Stimulated activated naive B cell treated with anti-CD40 and anti-IgM and Interleukin-4, amounts not matched to agents 10 μg/mL and 1 μg/mL and 100 μg/mL, for 72 hours (primary cell): ENCODE data around the gene HSPA1B.
"Not testable (repeated sequence)": the region's sequence is repeated elsewhere in the genome, so short reads cannot be mapped to it uniquely, and the experiment has no call there.

Source experiments
- ATAC-seq, 2 donors: fragments of 150-1000 bp; cut with Tn5 transposase; replicated peaks; 2 replicates each; pipeline ENCODE4 v1.10.0; 2021; ENCODE audit warnings: moderate library complexity in 1 of 2
- DNase-seq: peaks from one replicate; pipeline ENCODE4 v3.0.0; 2021
- H3K27ac Mint-ChIP-seq: one replicate; pipeline ENCODE4 v1.8.0; 2022; ENCODE audit warnings: mild to moderate bottlenecking, mixed read lengths
- H3K27me3 Mint-ChIP-seq, 2 donors: one replicate each; pipeline ENCODE4 v1.8.0; 2022; ENCODE audit warnings: mixed read lengths in 2 of 2
- H3K36me3 Mint-ChIP-seq, 2 donors: one replicate each; pipeline ENCODE4 v1.8.0; 2022; ENCODE audit warnings: mixed read lengths in 2 of 2, mild to moderate bottlenecking in 1 of 2
- H3K4me1 Mint-ChIP-seq, 2 donors: one replicate each; pipeline ENCODE4 v1.8.0; 2022; ENCODE audit warnings: mixed read lengths in 2 of 2, mild to moderate bottlenecking in 1 of 2
- H3K4me3 Mint-ChIP-seq, 2 donors: one replicate each; pipeline ENCODE4 v1.8.0; 2022; ENCODE audit warnings: mild to moderate bottlenecking in 2 of 2, mixed read lengths in 2 of 2, moderate library complexity in 1 of 2
- H3K9me3 Mint-ChIP-seq, 2 donors: one replicate each; pipeline ENCODE4 v1.8.0; 2022; ENCODE audit warnings: mixed read lengths in 2 of 2, mild to moderate bottlenecking in 1 of 2

The HSPA1B gene

DNA sequence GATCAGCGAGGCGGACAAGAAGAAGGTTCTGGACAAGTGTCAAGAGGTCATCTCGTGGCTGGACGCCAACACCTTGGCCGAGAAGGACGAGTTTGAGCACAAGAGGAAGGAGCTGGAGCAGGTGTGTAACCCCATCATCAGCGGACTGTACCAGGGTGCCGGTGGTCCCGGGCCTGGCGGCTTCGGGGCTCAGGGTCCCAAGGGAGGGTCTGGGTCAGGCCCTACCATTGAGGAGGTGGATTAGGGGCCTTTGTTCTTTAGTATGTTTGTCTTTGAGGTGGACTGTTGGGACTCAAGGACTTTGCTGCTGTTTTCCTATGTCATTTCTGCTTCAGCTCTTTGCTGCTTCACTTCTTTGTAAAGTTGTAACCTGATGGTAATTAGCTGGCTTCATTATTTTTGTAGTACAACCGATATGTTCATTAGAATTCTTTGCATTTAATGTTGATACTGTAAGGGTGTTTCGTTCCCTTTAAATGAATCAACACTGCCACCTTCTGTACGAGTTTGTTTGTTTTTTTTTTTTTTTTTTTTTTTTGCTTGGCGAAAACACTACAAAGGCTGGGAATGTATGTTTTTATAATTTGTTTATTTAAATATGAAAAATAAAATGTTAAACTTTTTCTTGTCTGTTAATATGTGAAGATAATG lies 2.2 kb downstream of the HSPA1B start:
- ATAC-seq, result no peak
- H3K4me3 Mint-ChIP-seq, result peak overlapping the region; percentile 88 to 90
- peak overlapping the region; percentile 56 for H3K27ac Mint-ChIP-seq
- H3K4me1 Mint-ChIP-seq, result peaks cover 18 to 50% of the 10 kb centered on the region in 2 donors
- no peaks in the 10 kb centered on the region for H3K9me3 Mint-ChIP-seq
- no peak for DNase-seq
- peaks cover 2 to 4% of the 10 kb centered on the region in 2 donors for H3K36me3 Mint-ChIP-seq
- H3K27me3 Mint-ChIP-seq, result no peaks in the 10 kb centered on the region

DNA sequence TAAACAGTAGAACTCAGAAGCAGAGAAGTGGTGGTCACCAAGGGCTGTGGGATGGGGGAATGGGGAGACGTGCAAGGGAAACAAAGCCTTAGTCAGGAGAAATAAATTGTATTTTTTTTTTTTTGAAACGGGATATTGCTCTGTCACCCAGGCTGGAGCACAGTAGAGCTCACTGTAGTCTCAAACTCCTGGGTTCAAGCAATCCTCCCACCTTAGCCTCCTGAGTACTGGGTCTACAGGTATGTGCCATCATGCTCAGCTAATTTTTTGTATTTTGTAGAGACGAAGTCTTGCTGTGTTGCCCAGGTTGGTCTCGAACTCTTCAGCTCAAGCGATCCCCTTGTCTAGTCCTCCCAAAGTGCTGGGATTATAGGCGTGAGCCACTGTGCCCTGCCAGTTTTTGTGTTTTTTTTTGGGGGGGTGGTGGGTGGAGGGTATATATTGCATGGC lies 3.4 kb downstream of the HSPA1B start:
- Mint-ChIP-seq H3K4me3 (peak overlapping the region; percentile 88 to 90), H3K36me3 (peaks cover 11 to 12% of the 10 kb centered on the region in 2 donors), H3K9me3 (no peaks in the 10 kb centered on the region), H3K27ac (peak overlapping the region; percentile 86), H3K4me1 (peaks cover 18 to 48% of the 10 kb centered on the region in 2 donors), H3K27me3 (no peaks in the 10 kb centered on the region)
- ATAC-seq (no peak), DNase-seq (no peak)

DNA sequence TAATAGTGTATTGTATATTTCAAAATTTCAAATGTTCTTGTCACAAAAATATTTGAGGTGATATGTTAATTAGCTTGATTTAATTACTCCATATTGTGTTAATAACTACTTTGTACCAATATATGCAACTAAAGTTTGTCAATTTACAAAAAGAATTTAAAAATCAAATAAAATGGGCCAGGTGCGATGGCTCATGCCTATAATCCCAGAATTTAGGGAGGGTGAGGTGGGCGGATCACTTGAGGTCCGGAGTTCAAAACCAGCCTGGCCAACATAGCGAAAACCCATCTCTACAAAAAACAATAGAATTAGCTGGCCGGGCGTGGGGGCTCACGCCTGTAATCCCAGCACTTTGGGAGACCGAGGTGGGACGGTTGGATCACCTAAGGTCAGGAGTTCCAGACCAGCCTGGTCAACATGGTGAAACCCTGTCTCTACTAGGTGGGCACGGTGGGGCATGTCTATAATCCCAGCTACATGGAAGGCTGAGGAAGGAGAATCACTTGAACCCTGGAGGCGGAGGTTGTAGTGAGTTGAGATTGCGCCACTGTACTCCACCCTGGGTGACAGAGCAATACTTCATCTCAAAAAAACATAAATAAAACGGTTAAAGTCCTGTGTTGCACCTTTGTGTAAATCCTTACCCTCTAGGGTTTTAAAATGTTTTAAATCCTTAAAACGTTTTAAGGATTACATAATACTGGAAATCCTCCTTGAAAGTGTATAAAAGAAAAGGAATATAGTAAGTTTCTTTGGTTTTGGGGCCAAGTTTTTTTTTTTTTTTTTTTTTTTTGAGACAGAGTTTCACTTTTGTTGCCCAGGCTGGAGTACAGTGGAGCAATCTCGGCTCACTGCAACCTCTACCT lies 4.0 kb downstream of the HSPA1B start:
- peak overlapping the region; percentile 47 for H3K27ac Mint-ChIP-seq
- H3K36me3 Mint-ChIP-seq, result peaks cover 18 to 19% of the 10 kb centered on the region in 2 donors
- H3K9me3 Mint-ChIP-seq, result no peaks in the 10 kb centered on the region
- no peaks in the 10 kb centered on the region for H3K27me3 Mint-ChIP-seq
- ATAC-seq, result no peak
- DNase-seq, result no peak
- H3K4me3 Mint-ChIP-seq, result peak overlapping the region in 1 of 2 donors; percentile 90
- peaks cover 22 to 50% of the 10 kb centered on the region in 2 donors for H3K4me1 Mint-ChIP-seq

DNA sequence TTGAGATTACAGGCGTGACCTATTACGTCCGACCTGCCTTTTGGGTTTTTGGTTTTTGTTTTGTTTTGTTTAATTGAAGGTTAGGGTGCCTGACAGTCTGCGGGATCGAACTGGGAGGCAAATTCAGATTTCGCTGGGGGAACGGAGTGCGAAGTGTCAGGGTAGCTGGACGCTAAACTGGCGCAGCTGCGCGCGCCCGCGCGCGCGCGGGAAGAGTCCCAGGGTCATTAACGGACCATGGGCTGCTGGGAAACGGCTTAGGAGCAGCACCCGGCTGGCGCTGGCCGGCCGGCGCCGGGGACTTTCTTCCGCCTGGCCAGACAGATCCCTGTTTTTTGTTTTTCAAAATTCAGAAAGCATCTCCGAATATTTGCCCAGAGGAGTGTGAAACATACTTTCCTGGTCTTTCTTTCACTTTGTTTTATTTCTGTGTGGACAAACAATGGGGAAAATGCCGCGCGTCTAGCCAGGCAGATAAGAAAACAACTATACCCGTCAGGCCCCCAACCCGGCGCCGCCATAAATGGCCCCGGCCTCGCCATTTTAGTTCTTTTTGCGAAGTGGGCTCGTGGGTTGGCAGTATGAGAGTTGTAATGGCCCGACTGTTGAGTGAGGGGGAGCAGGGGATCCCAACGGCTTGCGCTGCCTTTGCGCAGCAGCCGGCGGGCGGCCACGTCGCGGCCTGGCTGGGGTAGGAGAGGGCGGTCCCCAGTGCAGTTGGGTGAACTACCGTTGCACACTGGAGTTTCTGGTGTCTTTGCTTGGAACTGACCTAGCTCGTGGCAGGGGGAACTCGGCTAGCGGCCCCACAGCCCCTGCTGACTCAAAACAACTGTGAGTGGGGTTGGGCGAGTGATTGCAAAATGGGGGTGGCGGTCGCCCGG lies 7.1 kb downstream of the HSPA1B start:
- ATAC-seq (peak; percentile 70 to 71), DNase-seq (peak; percentile 75)
- Mint-ChIP-seq H3K9me3 (no peaks in the 10 kb centered on the region), H3K36me3 (peaks cover 39 to 43% of the 10 kb centered on the region in 2 donors), H3K4me3 (peak overlapping the region; percentile 98 to 100), H3K4me1 (peaks cover 33 to 62% of the 10 kb centered on the region in 2 donors), H3K27ac (peak overlapping the region; percentile 98), H3K27me3 (no peaks in the 10 kb centered on the region)

DNA sequence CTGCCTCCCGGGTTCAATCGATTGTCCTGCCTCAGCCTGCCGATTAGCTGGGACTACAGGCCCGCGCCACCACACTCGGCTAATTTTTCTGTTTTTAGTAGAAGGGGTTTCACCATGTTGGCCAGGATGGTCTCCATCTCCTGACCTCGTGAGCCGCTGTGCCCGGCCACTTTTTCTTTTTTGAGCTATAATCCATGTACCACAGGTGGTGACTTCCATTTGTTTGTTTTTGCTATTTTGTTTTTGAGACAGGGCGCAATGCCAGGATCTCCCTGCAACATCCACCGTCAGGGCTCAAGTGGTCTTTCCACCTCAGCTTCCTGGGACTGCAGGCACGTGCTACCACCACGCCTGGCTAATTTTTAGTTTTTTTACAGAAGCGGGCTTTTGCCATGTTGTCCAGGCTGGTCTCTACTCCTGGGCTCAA lies 8.5 kb downstream of the HSPA1B start:
- Mint-ChIP-seq H3K4me1 (peaks cover 28 to 47% of the 10 kb centered on the region in 2 donors), H3K36me3 (peaks cover 48 to 53% of the 10 kb centered on the region in 2 donors)
- DNase-seq, result no peak

DNA sequence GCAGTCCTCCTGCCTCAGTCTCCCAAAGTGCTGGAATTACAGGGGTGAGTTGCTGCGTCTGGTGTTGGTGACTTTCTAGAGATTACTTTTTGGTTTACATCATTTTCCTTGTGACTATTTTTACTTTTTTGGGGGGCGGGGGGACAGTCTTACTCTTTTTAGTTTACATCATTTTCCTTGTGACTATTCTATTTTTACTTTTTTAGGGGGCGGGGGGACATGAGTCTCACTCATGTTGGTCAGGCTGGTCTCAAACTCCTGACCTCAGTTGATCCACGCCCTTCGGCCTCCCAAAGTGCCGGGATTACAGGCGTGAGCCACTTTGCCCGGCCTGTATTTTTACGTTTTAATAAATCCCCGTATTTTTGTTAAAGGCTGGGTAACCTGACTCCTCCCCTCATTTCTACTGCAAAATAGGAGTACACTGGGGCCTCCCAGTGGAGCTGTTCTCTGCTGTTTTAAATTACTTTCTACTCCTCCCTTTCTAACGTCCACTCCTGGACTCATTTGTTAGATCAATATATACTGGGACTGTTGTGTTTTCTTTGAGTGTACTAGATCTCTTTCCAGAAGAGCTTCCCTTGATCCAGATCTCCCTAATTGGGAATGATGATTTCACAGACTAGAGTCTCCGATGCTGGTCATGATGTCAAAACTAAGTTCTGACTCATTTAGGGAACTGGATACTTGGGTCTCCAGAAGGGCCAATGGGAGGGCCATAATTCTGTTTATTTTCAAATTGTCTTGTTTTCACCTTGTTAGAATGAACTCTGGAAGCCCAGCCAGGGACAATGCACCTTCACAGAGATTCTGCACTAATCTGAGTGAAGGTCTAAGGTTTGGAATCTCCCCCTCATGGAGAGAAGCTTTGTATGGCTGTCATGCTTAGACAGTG lies 9.2 kb downstream of the HSPA1B start:
- Mint-ChIP-seq H3K36me3 (peaks cover 50 to 57% of the 10 kb centered on the region in 2 donors), H3K27me3 (no peaks in the 10 kb centered on the region)
- DNase-seq, result no peak

More for the DNA sequence above, 8.5 kb downstream of the HSPA1B start:
- ATAC-seq, result no peak
- H3K27ac Mint-ChIP-seq, result peak overlapping the region; percentile 98
- no peaks in the 10 kb centered on the region for H3K9me3 Mint-ChIP-seq
- peak overlapping the region; percentile 98 to 100 for H3K4me3 Mint-ChIP-seq
- H3K27me3 Mint-ChIP-seq, result no peaks in the 10 kb centered on the region

DNA sequence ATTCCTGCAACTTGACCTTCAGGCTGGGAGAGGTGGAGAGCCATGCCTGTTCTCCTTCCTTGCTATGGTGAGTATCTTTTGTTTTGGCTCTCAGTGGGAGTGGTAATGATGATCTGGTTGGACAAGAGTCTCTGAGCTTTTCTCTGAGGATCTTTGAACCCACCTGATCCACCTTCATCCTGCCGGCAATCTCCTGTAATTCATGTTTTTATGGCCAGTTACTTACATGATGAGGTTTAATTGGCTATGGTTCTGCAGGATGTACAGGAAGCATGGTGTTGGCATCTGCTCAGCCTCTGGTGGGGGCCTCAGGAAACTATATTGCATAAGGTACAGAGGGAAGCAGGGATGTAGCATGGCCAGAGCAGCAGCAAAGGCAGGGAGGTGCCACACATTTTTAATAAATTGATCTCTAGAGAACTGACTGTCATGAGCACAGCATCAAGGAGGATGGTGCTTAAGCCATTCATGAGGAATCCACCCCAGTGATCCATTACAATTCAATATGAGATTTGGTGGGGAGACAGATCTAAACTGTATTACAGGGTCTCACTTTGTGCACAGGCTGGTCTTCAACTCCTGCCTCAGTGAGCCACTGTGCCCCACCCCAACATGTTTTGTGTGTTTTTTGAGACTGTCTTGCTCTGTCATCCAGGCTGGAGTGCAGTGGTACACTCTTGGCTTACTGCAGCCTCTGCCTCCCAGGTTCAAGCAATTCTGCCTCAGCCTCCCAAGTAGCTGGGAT lies 10.0 kb downstream of the HSPA1B start:
- H3K4me3 Mint-ChIP-seq, result peak overlapping the region; percentile 98 to 100
- H3K4me1 Mint-ChIP-seq, result peaks cover 28 to 47% of the 10 kb centered on the region in 2 donors

More for the DNA sequence above, 9.2 kb downstream of the HSPA1B start:
- peak overlapping the region; percentile 98 for H3K27ac Mint-ChIP-seq
- peaks cover 28 to 47% of the 10 kb centered on the region in 2 donors for H3K4me1 Mint-ChIP-seq
- peak overlapping the region; percentile 98 to 100 for H3K4me3 Mint-ChIP-seq
- H3K9me3 Mint-ChIP-seq, result no peaks in the 10 kb centered on the region
- ATAC-seq, result no peak

DNA sequence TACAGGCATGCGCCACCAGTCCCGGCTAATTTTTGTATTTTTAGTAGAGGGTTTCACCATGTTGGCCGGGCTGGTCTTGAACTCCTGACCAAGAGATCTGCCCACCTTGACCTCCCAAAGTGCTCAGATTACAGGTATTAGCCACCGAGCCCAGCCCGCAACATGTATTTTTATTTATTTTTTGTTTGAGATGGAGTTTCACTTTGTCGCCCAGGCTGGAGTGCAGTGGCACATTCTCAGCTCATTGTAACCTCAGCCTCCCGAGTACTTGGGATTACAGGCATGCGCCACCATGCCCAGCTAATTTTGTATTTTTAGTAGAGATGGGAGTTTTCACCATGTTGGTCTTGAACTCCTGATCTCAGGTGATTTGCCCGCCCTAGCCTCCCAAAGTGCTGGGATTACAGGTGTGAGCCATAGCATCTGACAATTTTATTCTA lies 10.6 kb downstream of the HSPA1B start:
- Mint-ChIP-seq H3K4me1 (peaks cover 28 to 42% of the 10 kb centered on the region in 2 donors), H3K4me3 (peak overlapping the region; percentile 98 to 100), H3K36me3 (peaks cover 50 to 57% of the 10 kb centered on the region in 2 donors)
- ATAC-seq, H3K9me3 Mint-ChIP-seq, H3K27ac Mint-ChIP-seq, H3K27me3 Mint-ChIP-seq, DNase-seq: not testable (repeated sequence)

More for the DNA sequence above, 10.0 kb downstream of the HSPA1B start:
- ATAC-seq (no peak), DNase-seq (no peak)
- Mint-ChIP-seq H3K36me3 (peaks cover 50 to 57% of the 10 kb centered on the region in 2 donors), H3K27me3 (no peaks in the 10 kb centered on the region), H3K27ac (peak overlapping the region; percentile 98), H3K9me3 (no peaks in the 10 kb centered on the region)

DNA sequence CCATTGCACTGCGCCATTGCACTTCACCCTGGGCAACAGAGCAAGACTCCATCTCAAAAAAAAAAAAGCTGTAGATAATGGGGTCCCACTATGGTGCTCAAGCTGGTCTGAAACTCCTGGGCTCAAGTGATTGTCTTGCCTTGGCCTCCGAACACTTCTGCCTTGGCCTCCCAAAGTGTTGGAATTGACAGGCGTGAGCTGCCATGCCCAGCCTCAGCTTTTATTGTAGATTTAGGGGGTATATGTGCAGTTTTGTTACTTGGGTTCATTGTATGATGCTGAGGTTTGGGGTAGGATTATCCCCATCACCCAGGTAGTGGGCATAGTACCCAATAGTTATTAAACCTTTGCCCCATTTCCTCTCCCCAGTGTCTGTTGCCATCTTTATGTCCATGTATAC lies 11.4 kb downstream of the HSPA1B start:
- no peak for DNase-seq
- peaks cover 50 to 57% of the 10 kb centered on the region in 2 donors for H3K36me3 Mint-ChIP-seq
- ATAC-seq, result no peak
- H3K4me3 Mint-ChIP-seq, result peak overlapping the region; percentile 21 to 98
- peaks cover 26 to 40% of the 10 kb centered on the region in 2 donors for H3K4me1 Mint-ChIP-seq
- no peaks in the 10 kb centered on the region for H3K27me3 Mint-ChIP-seq
- peak overlapping the region; percentile 44 for H3K27ac Mint-ChIP-seq
- H3K9me3 Mint-ChIP-seq, result no peaks in the 10 kb centered on the region

DNA sequence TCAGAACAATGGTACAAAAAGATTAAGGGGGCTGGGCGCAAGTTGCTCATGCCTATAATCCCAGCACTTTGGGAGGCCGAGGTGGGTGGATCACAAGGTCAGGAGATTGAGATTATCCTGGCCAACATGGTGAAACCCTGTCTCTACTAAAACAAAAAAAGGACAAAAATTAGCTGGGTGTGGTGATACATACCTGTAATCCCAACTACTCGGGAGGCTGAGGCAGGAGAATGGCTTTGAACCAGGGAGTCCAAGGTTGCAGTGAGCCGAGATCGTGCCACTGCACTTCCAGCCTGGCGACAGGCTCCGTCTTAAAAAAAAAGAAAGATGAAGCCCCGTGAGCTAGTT lies 12.2 kb downstream of the HSPA1B start:
- Mint-ChIP-seq H3K27ac (peak overlapping the region; percentile 42), H3K4me1 (peaks cover 23 to 37% of the 10 kb centered on the region in 2 donors), H3K36me3 (peaks cover 49 to 55% of the 10 kb centered on the region in 2 donors)
- ATAC-seq, H3K9me3 Mint-ChIP-seq, H3K4me3 Mint-ChIP-seq, DNase-seq, H3K27me3 Mint-ChIP-seq: not testable (repeated sequence)

DNA sequence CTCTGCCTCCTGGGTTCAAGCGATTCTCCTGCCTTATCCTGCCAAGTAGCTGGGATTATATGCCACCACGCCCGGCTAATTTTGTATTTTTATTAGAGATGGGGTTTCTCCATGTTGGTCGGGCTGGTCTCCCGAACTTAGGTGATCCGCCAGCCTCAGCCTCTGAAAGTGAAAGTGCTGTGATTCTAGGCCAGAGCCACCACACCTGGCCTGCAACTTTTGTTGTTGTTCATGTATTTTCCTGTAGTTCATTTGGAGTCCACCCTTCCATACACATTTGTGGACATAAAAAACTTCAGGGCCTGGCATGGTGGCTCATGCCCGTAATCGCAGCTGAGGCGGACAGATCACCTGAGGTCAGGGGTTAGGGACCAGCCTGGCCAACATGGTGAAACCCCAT lies 14.5 kb downstream of the HSPA1B start:
- peak overlapping the region in 1 of 2 donors; percentile 28 for H3K4me3 Mint-ChIP-seq
- no peak for DNase-seq
- peak in 1 of 2 donors; percentile 25 for ATAC-seq
- H3K27me3 Mint-ChIP-seq, result no peaks in the 10 kb centered on the region
- peaks cover 13 to 21% of the 10 kb centered on the region in 2 donors for H3K4me1 Mint-ChIP-seq
- peak overlapping the region; percentile 42 for H3K27ac Mint-ChIP-seq
- no peaks in the 10 kb centered on the region for H3K9me3 Mint-ChIP-seq
- peaks cover 29 to 42% of the 10 kb centered on the region in 2 donors for H3K36me3 Mint-ChIP-seq

DNA sequence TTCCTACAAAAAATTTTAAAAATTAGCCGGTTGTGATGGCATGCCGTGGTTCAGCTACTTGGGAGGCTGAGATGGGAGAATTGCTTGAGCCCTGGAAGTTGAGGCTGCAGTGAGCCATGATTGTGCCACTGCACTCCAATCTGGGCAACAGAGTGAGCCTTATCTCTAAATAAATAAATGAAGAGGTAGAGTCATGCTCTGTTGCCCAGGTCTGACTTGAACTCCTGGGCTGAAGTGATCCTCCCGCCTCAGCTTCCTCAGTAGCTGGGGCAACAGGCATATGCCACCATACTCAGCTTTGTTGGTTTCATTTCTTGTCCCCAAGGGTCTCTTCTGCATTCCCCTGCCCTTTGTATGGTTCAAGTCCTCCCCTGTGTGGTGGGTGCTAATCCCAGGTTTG lies 17.0 kb downstream of the HSPA1B start:
- H3K4me1 Mint-ChIP-seq, result peaks cover 4 to 5% of the 10 kb centered on the region in 2 donors
- no peaks in the 10 kb centered on the region for H3K9me3 Mint-ChIP-seq
- H3K27ac Mint-ChIP-seq, result no peak overlapping the region
- peaks cover 10 to 27% of the 10 kb centered on the region in 2 donors for H3K36me3 Mint-ChIP-seq
- no peak overlapping the region for H3K4me3 Mint-ChIP-seq
- DNase-seq (no peak), ATAC-seq (peak in 1 of 2 donors; percentile 21)
- H3K27me3 Mint-ChIP-seq, result no peaks in the 10 kb centered on the region
